ENCODE results near the gene ZNF507.
"Not testable (repeated sequence)": the region's sequence is repeated elsewhere in the genome, so short reads cannot be mapped to it uniquely, and the experiment has no call there.

The ZNF507 gene

GRCh38 chr19:32367948-32368536 is 22.6 kb downstream of the ZNF507 start:
- DNase-seq (ENCODE audit: low read depth in 2 of 2) = no peak

- no peak for DNase-seq (ENCODE audit: low read depth in 2 of 2)
Observed at GRCh38 chr19:32368787-32369186, 23.4 kb downstream of the ZNF507 start.

- DNase-seq (ENCODE audit: low read depth in 2 of 2) = no peak
Observed at GRCh38 chr19:32372726-32373517, 27.5 kb downstream of the ZNF507 start.

GRCh38 chr19:32373585-32374295 is 28.3 kb downstream of the ZNF507 start:
- DNase-seq (ENCODE audit: low read depth in 2 of 2) = no peak

GRCh38 chr19:32374362-32374761 is 29.0 kb downstream of the ZNF507 start:
- not testable (repeated sequence) for DNase-seq (ENCODE audit: low read depth in 2 of 2)

GRCh38 chr19:32377088-32377487 is 31.7 kb downstream of the ZNF507 start:
- not testable (repeated sequence) for DNase-seq (ENCODE audit: low read depth in 2 of 2)

- no peak for DNase-seq (ENCODE audit: low read depth in 2 of 2)
Observed at GRCh38 chr19:32380269-32380668, 34.9 kb downstream of the ZNF507 start.

- no peak for DNase-seq (ENCODE audit: low read depth in 2 of 2)
Observed at GRCh38 chr19:32387701-32388392, 42.4 kb downstream of the ZNF507 start.

- no peak for DNase-seq (ENCODE audit: low read depth in 2 of 2)
Observed at GRCh38 chr19:32388393-32388855, 43.0 kb downstream of the ZNF507 start.

- no peak for DNase-seq (ENCODE audit: low read depth in 2 of 2)
Observed at GRCh38 chr19:32392901-32393300, 47.5 kb downstream of the ZNF507 start.

GRCh38 chr19:32396046-32396652 is 50.7 kb downstream of the ZNF507 start:
- DNase-seq (ENCODE audit: low read depth in 2 of 2) = no peak

GRCh38 chr19:32397671-32398101 is 52.3 kb downstream of the ZNF507 start:
- DNase-seq (ENCODE audit: low read depth in 2 of 2) = no peak

GRCh38 chr19:32401992-32402391 is 56.6 kb downstream of the ZNF507 start:
- no peak for DNase-seq (ENCODE audit: low read depth in 2 of 2)

- DNase-seq (ENCODE audit: low read depth in 2 of 2) = no peak
Observed at GRCh38 chr19:32403291-32403995, 58.0 kb downstream of the ZNF507 start.

- DNase-seq (ENCODE audit: low read depth in 2 of 2) = no peak
Observed at GRCh38 chr19:32404213-32404932, 59.0 kb downstream of the ZNF507 start.

- peak in 1 of 2 donors; percentile 12 for DNase-seq (ENCODE audit: low read depth in 2 of 2)
Observed at GRCh38 chr19:32404933-32405430, 59.6 kb downstream of the ZNF507 start.

GRCh38 chr19:32405431-32406160 is 60.2 kb downstream of the ZNF507 start, which contains the start of gene DPY19L3:
TSS of gene DPY19L3 (plus strand) at chr19:32405770. CDS start at chr19:32408254, 2,484 bp downstream.
- peak; percentile 87 to 90 for DNase-seq (ENCODE audit: low read depth in 2 of 2)

- DNase-seq (ENCODE audit: low read depth in 2 of 2) = no peak
Observed at GRCh38 chr19:32406161-32407003, 61.0 kb downstream of the ZNF507 start.
